K562 (cell line): ENCODE data around the gene SLC20A1. TPM values are rescaled to one million over a fixed set of nuclear protein-coding genes. Genes with fewer than 3 reads are reported as not detected.
A peak's percentile ranks its signal among the peaks of the same experiment; 100 is the strongest.

Experiments
- ARID2 ChIP-seq: fragments of 450-650 bp; IDR thresholded peaks from 2 replicates; pipeline ENCODE4 v1.6.1; 2017; ENCODE audit warnings: antibody characterized with exemption, mild to moderate bottlenecking
- CBFA2T2 ChIP-seq: fragments of 450-650 bp; conservative IDR thresholded peaks from 2 replicates; pipeline ENCODE4 v1.6.1; 2017; ENCODE audit warnings: mild to moderate bottlenecking
- CSDE1 ChIP-seq, 2 experiments: fragments of 450-650 bp; IDR thresholded peaks; 2 replicates each; pipeline ENCODE4 v1.6.1; 2016; ENCODE audit warnings: mild to moderate bottlenecking in 1 of 2
- ESRRA ChIP-seq: fragments of 450-650 bp; IDR thresholded peaks from 2 replicates; pipeline ENCODE4 v1.6.1; 2014; ENCODE audit warnings: low read depth, mild to moderate bottlenecking, moderate library complexity, borderline replicate concordance
- HDAC3 ChIP-seq: fragments of 450-650 bp; IDR thresholded peaks from 2 replicates; pipeline ENCODE4 v1.6.1; 2018; ENCODE audit warnings: borderline replicate concordance, mild to moderate bottlenecking, moderate library complexity; ENCODE audit not compliant: partially characterized antibody
- HMGN3 ChIP-seq: IDR thresholded peaks from 2 replicates; pipeline ENCODE4 v1.6.1; 2011; ENCODE audit warnings: borderline replicate concordance, low read depth, mild to moderate bottlenecking, mixed read lengths, low read length; ENCODE audit not compliant: insufficient read length; ENCODE audit errors: extremely low read depth
- LCOR ChIP-seq: sonication (generic); formaldehyde crosslinking; IDR thresholded peaks from 2 replicates; pipeline ENCODE4 v1.8.0; 2022; ENCODE audit warnings: mild to moderate bottlenecking, missing genetic modification reagents
- LEF1 ChIP-seq: fragments of 450-650 bp; IDR thresholded peaks from 2 replicates; pipeline ENCODE4 v1.6.1; 2016; ENCODE audit warnings: mild to moderate bottlenecking
- MXD1 ChIP-seq: fragments of 250-450 bp; sonication (Bioruptor Pico); IDR thresholded peaks from 2 replicates; pipeline ENCODE4 v1.8.0; 2021; ENCODE audit warnings: borderline replicate concordance, mild to moderate bottlenecking, moderate library complexity; ENCODE audit not compliant: poor library complexity, severe bottlenecking
- NCOR1 ChIP-seq: fragments of 450-650 bp; IDR thresholded peaks from 2 replicates; pipeline ENCODE4 v1.6.1; 2016; ENCODE audit warnings: mild to moderate bottlenecking, moderate library complexity
- OTX1 ChIP-seq: fragments of 450-650 bp; formaldehyde crosslinking; IDR thresholded peaks from 2 replicates; pipeline ENCODE4 v1.4.0; 2022; ENCODE audit warnings: mild to moderate bottlenecking
- PCBP1 ChIP-seq: fragments of 200-400 bp; formaldehyde crosslinking; IDR thresholded peaks from 2 replicates; pipeline ENCODE4 v1.6.1; 2018; ENCODE audit warnings: mild to moderate bottlenecking, low read depth, low read length; ENCODE audit not compliant: poor library complexity, severe bottlenecking
- POLR2A ChIP-seq: fragments of 450-650 bp; conservative IDR thresholded peaks from 2 replicates; pipeline ENCODE4 v1.6.1; 2016
- POLR2AphosphoS5 ChIP-seq: IDR thresholded peaks from 2 replicates; pipeline ENCODE4 v1.6.1; 2011; ENCODE audit warnings: mild to moderate bottlenecking, low read depth, low read length, moderate library complexity; ENCODE audit not compliant: control insufficient read depth, insufficient read depth
- RB1 ChIP-seq: fragments of 450-650 bp; IDR thresholded peaks from 2 replicates; pipeline ENCODE4 v1.6.1; 2017; ENCODE audit warnings: low read depth, mild to moderate bottlenecking
- RUNX1 ChIP-seq: sonication (generic); IDR thresholded peaks from 2 replicates; pipeline ENCODE4 v1.6.1; 2016; ENCODE audit warnings: antibody characterized with exemption, low read depth
- SPI1 ChIP-seq: IDR thresholded peaks from 2 replicates; pipeline ENCODE4 v1.6.1; 2011; ENCODE audit warnings: low read depth, low read length, control low read depth, borderline replicate concordance
- STAT5A ChIP-seq: IDR thresholded peaks from 2 replicates; pipeline ENCODE4 v1.6.1; 2012; ENCODE audit warnings: low read length, inconsistent platforms, borderline replicate concordance
- TAF1 ChIP-seq: IDR thresholded peaks from 2 replicates; pipeline ENCODE4 v1.6.1; 2011; ENCODE audit warnings: mild to moderate bottlenecking, low read length, moderate library complexity; ENCODE audit not compliant: insufficient read depth, control insufficient read depth, severe bottlenecking; ENCODE audit errors: extremely low read depth
- TEAD1 ChIP-seq, 2 experiments: fragments of 450-650 bp in 1 of 2; sonication (generic) in 1 of 2; formaldehyde crosslinking; IDR thresholded peaks; 2 replicates each; pipeline versions ENCODE4 v1.4.0 to v1.8.0; 2020 to 2022; ENCODE audit warnings: mild to moderate bottlenecking in 2 of 2, missing genetic modification reagents in 1 of 2
- THRA ChIP-seq: fragments of 450-650 bp; IDR thresholded peaks from 2 replicates; pipeline ENCODE4 v1.6.1; 2017; ENCODE audit warnings: mild to moderate bottlenecking, moderate library complexity
- TRIM28 ChIP-seq: fragments of 450-650 bp; IDR thresholded peaks from 2 replicates; pipeline ENCODE4 v1.6.1; 2017
- ZBTB7A ChIP-seq: IDR thresholded peaks from 2 replicates; pipeline ENCODE4 v1.6.1; 2011; ENCODE audit warnings: low read depth, mild to moderate bottlenecking, low read length, moderate library complexity, borderline replicate concordance; ENCODE audit not compliant: control insufficient read depth
- ZFP1 ChIP-seq: fragments of 450-650 bp; formaldehyde crosslinking; IDR thresholded peaks from 2 replicates; pipeline ENCODE4 v1.4.0; 2020; ENCODE audit warnings: mild to moderate bottlenecking, mixed read lengths
- ZNF140 ChIP-seq: fragments of 250-450 bp; sonication (Bioruptor Pico); IDR thresholded peaks from 2 replicates; pipeline ENCODE4 v1.8.0; 2021; ENCODE audit warnings: moderate library complexity, mild to moderate bottlenecking, inconsistent platforms
- ZNF175 ChIP-seq: fragments of 200-800 bp; sonication (Bioruptor generic); IDR thresholded peaks from 2 replicates; pipeline ENCODE4 v1.6.1; 2016; ENCODE audit warnings: low read depth, mild to moderate bottlenecking, missing genetic modification characterization, missing compliant biosample characterization
- ZNF23 ChIP-seq: fragments of 250-450 bp; sonication (Bioruptor Pico); IDR thresholded peaks from 2 replicates; pipeline ENCODE4 v1.4.0; 2020; ENCODE audit warnings: mild to moderate bottlenecking
- ZNF668 ChIP-seq: fragments of 250-450 bp; sonication (Bioruptor Pico); IDR thresholded peaks from 2 replicates; pipeline ENCODE4 v1.8.0; 2022; ENCODE audit warnings: mild to moderate bottlenecking, inconsistent platforms
- ZSCAN32 ChIP-seq: fragments of 450-650 bp; formaldehyde crosslinking; IDR thresholded peaks from 2 replicates; pipeline ENCODE4 v1.4.0; 2020; ENCODE audit warnings: mild to moderate bottlenecking, moderate library complexity
- polyA plus RNA-seq, 8 experiments: library from polyadenylated mRNA; depleted of rRNA in 4 of 8; stranded (reverse) in 5 of 8; unstranded in 3 of 8; fragments of >200 nt; fragmentation: Nextera tagmentation in 2 of 8; fragmentation: Illumina TruSeq in 1 of 8; extraction: Ambion mirVana in 2 of 8; extraction: Trizol in 1 of 8; gene quantifications; 2 replicates each; pipeline versions ENCODE4 v1.2.1 to v1.2.3, GENCODE V29; 2011 to 2014; ENCODE audit warnings: inconsistent platforms in 1 of 8, missing spikeins in 1 of 8
- total RNA-seq, 7 experiments: library from RNA; depleted of rRNA in 6 of 7; stranded (reverse); fragments of >200 nt in 6 of 7; fragmentation: Illumina TruSeq in 2 of 7; extraction: Trizol in 2 of 7; gene quantifications; 2 replicates each; pipeline versions ENCODE4 v1.2.1 to v1.2.3, GENCODE V29; 2011 to 2021; ENCODE audit warnings: low replicate concordance in 1 of 7

SLC20A1 gene
- total and polyA plus RNA-seq, 9 of the 15 experiments (the other 6 are each of a cell fraction or from before 2014, with no cell fraction given) = 53.8 to 150 (median 74.7) TPM

- TF ChIP-seq POLR2AphosphoS5 (no peak), MXD1 (CRISPR knock-in tag) (no peak), STAT5A (no peak), LCOR (CRISPR knock-in tag) (no peak), CSDE1 (IDR thresholded peaks at IDR 0.05) (no peak), TEAD1 (CRISPR knock-in tag; IDR thresholded peaks at IDR 0.05) (peak in 1 of 2 experiments; percentile 93; a peak in 2 of 4 replicates), TRIM28 (0 out of 2 replicates have a peak, but pooled peaks have one; percentile 19), ARID2 (peak; percentile 36; the same call in 1 of the 2 replicates), TAF1 (no peak), ZFP1 (CRISPR knock-in tag) (no peak), CBFA2T2 (peak; percentile 41), RUNX1 (no peak), NCOR1 (peak; percentile 16; the same call in 1 of the 2 replicates), ZNF140 (CRISPR knock-in tag) (no peak), SPI1 (no peak), ZNF175 (CRISPR knock-in tag) (no peak), ZBTB7A (peak; percentile 27; the same call in 1 of the 2 replicates), HDAC3 (no peak), PCBP1 (no peak), RB1 (no peak), LEF1 (no peak), ZNF668 (CRISPR knock-in tag) (no peak), POLR2A (no peak), OTX1 (CRISPR knock-in tag) (no peak), ZSCAN32 (CRISPR knock-in tag) (no peak), THRA (no peak), ZNF23 (no peak), ESRRA (no peak), HMGN3 (no peak)
Observed at GRCh38 chr2:112712903-112713584, 67.3 kb downstream of the SLC20A1 start (continued).
